Caki2 (cell line): ENCODE data around the gene KRT32. TPM values are rescaled to one million over a fixed set of nuclear protein-coding genes. Genes with fewer than 3 reads are reported as not detected.

Experiments
- DNase-seq: peaks from one replicate; pipeline ENCODE4 v3.0.0-alpha.2; 2015; ENCODE audit warnings: low read depth
- in situ Hi-C: cut with HindIII; loops from 2 replicates; pipeline ENCODE4 v1.10.0; 2016; ENCODE audit warnings: low sequenced_read_pairs, low pct_unique_long_range_greater_than_20kb, mixed read lengths
- total RNA-seq: library from RNA; depleted of rRNA; stranded (reverse); fragments of >200 nt; shearing (Covaris generic); gene quantifications from 2 replicates; pipeline ENCODE4 v1.2.3, GENCODE V29; 2014; ENCODE audit warnings: low replicate concordance

KRT32 gene
- total RNA-seq, 1 experiment from 2014 or later, result not detected

DNA sequence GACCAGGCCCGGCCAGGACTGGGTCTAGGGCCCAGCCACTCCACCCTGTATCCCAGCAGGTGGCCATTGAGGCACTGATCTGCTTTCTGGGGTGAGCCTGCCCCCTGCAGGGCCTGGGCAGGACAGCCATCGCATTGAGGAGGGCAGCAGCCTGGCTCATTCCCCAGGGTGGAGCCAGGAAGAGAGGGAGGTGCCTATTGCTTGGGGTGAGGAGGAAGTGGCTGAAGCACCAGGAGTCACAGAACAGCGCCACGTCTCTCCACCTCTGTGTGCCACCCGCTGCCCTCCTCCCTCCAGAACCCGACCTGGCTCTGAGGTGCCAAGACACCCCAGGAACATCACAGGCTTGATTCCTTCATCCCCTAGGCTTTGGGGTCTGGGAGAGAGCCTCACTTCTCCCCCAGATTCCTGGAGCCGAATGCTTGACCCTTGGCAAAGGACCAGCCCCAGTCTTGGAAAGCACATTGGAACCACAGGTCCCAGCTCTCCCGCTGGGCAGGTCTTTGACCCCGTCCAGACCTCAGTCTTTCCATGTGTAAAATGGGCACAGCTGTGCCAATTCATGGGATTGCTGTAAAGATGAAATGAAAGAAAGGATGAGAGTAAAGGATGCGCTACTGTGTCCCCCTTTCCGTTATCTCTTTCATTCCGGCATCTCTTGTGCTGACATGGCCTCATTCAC, 29.8 kb upstream of the KRT32 start:
- peak; percentile 89 for DNase-seq
- in situ Hi-C loops, result no loop called here

DNA sequence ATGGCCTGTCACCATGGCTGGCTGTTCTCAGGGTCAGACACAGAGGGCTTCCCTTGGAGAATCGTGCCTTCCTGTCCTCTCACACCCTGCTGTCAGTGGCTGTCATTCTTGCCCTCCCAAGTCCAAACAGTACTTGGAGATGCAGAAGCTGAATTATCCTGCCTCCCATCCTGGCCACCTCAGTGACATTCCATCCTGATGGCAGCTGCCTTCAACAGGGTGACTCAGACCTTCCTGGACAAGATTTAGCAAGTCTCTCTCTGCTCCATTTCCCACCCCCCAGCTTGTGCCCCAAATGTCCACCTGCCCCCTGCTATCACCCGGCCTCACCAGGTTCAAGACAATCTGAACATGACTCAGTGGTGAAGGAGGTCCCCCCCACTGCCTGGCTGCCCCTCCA, 27.3 kb upstream of the KRT32 start:
- in situ Hi-C loops, result no loop called here
- no peak for DNase-seq

DNA sequence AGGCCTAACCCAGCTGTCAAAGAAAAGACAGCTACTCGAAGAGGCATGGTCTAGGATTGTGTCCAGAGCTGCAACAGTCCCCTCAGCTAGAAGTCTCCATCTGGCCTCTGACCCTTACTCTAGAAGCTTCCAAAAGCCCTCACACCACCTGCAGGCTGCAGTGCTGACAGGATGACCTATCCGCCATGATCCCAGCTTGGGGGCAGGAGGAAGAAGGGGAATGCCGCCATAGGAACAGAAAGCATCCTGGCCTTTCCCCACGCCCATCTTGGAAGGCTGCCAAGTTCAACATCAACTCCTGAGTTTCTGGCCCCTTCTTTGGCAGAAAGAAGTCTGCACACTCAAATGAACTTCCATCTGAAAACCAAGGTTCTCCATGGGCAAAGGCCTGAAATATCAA, 25.6 kb upstream of the KRT32 start:
- in situ Hi-C loops, result no loop called here
- DNase-seq, result no peak

DNA sequence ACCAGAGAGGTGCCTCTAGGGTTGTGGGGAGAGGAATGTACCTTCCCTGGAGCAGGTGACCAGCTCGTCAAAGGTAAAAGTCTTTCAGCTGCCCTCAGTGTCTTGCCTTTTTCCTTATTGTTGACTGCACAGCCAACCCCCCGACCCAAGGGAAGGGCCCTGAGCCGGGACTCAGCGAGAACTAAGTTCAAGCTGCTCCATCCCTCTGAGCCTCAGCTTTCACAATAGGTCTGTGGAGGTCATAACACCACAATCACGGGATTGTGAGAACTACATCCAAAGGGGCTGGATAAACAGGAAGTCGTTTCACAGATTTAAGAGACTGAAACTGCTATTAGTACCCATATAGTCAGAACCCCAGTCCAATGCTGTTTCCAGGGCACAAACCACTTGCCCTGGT, 25.2 kb upstream of the KRT32 start:
- in situ Hi-C loops, result no loop called here
- no peak for DNase-seq

DNA sequence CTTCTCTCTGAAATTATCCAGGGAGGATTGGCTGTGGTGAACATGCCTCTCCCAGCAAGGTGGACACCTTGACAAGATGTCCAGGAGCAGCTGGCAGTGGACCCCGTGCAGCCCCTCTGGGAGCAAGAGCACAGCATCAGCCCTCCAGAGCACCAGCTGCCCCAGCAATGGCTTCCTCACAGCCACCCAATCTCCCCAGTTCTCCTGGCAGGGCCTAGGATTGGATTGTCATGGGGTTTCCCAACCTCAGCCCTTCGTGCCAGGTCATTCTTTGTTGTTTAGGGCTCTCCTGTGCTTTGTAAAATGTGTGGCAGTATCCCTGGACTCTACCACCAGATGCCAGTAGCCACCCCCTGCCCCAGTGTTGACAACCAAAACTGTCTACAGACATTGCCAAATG, 24.3 kb upstream of the KRT32 start:
- DNase-seq, result no peak
- in situ Hi-C loops, result no loop called here

DNA sequence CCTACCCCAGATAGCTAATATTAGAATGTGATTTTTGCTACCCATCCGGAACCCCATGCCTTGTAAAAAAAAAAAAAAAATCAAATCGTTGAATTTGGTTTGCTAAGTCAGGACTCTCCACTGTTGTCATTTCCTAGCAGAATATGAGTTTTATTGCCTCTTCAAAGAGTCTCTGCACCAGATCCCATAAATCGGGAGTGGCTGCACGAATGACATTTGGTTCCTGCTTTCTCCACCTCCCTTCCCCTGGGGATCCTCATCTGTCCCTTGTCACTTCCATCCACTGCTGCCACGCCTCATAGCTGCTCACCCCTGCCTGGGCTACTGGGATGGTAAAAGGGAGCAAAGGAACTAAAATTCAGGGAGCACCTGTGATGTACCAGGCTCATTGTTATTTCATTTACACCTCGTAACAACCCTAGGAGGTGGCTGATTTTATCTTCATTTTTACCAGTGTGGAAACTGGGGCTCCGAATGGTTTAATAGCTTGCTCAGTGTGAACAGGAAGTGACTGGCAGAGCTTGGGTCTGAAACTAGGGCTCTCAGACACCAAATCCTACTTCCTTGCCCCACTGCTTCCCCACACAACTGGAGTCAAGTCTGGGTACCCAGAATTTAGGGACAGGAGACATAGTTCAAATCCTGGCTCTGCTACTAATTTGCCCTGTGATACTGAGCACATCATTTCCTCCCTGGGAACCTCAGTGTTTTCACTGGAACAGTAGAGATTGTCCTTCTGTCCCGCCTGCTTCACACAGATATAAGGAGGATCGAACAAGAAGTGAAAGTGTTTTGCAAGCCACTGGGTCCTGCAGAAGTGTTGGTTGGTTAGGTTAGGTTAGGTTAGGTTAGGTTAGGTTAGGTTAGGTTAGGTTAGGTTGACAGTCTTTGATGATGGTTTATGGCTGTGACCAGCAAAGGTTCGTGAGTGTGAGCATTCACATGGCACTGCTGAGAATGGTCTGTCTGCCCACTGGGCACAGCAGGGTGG, 23.1 kb upstream of the KRT32 start:
- in situ Hi-C loops, result no loop called here
- DNase-seq, result no peak

DNA sequence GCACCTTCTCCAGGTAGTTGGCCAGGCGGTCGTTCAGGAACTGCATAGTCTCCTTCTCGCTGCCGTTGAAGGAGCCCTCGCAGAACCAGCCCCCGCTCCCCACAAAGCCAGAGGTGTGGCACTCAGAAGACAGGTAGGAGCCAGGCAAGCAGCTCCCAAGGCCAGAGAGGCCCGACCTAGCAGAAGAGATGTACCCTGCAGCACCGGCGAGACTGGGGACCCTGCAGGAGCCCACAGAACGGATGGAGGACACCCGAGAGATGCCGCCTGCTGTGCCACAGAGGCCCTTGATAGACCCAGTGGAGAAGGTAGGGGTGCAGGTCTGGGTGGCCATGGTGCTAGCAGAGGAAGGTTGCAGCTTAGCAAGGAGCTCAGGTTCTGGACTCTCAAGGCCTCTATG, 22.3 kb upstream of the KRT32 start, which contains the start of gene KRT36:
KRT36 (minus strand) TSS at position 380 of the 400 bp plus-strand sequence; CDS start at position 334, 46 bp downstream.
- in situ Hi-C loops, result no loop called here
- no peak for DNase-seq

DNA sequence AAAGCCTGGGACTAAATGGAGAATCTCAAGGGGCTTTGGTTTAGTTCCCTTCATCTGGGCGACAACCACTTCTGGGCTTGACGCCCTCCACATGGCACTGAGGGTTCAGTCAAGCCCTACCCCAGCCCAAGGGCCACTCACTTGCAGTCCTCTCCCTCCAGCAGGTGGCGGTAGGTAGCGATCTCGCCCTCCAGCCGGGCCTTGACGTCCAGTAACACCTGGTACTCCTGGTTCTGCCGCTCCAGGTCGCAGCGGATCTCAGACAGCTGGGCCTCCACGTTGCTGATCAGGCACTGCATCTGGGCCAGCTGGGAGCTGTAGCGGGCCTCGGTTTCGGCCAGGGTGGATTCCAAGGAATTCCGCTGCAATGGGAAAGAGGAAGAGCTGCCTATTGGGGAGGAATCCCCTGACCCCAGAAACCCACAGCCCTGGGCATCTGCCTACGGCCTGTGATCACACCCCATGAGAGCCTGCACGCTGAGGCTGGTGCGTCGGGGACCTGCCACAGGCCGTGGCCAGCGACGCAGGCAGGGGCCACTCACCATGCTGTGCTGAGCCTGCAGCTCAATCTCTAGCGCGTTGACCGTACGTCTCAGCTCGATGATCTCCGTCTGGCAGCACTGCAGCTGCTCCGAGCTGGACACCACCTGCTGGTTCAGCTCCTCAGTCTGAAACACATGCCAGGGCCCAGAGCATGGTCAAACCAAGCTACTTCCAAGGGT, 19.8 kb upstream of the KRT32 start:
- DNase-seq, result no peak
- in situ Hi-C loops, result no loop called here

DNA sequence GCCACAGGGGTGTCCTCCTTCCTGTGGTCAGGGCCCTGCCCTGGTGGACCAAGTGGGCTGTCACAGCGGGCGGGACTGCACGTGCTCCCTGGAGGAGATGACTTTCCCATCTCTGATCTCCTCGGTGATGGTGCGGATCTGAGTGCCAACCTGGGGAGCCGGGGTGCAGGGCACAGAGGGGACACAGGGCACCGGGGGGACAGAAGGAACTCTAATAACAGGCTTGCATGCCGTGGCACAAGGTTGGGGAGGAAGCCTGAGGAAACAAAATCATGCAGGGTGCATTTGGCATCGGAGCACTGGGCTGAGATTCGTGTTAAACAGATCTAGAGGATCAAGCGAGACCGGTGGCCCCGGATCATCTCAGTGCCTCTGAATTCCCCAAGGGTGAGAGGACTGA, 19.1 kb upstream of the KRT32 start:
- in situ Hi-C loops, result no loop called here
- DNase-seq, result no peak

DNA sequence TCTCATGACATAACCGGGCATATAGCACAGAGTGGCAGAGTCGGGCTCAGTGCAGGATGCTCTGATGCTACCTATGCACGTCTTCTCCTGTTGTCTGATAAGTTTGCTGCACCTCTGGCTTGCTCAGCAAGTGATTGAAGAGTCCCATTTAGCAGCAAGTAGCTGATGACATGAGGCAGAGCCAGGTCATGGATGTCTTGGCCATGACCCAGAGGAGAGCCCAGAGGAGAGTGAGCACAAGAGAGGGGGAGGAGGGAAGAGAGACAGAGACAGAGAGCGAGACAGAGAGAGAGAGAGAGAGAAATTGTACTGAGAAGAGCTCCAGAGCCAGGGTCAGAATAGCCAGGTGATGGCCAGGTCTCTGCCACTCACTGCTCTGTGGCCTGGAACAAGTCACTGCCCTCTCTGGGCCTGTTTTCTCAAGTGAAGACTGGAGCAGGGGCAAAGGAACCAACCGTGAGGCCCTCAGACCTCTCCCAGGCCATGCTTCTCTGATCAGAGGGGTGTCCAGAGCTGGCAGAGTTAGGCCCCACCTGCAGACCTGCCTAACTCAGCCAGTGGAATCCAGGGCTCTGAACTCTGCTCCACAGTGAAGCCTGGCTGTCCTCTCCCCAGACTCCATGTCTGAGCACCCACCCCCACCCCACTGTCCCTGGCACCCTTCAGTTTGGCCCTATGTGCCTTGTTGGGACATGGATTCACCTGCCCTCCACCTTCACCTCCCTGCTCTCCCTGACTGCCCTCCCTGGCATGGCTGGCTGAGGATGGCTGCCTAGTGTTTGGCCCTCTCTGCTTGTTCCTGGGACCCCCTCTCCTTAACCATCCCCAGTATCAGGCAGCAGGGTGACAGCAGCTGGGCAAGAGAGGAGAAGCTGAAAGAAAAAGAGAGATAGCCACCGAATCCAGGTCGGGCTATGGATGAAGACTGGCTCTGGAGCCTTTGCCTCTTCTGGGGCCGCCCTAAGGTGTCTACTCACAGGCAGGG, 18.0 kb upstream of the KRT32 start:
- no peak for DNase-seq
- in situ Hi-C loops, result no loop called here

DNA sequence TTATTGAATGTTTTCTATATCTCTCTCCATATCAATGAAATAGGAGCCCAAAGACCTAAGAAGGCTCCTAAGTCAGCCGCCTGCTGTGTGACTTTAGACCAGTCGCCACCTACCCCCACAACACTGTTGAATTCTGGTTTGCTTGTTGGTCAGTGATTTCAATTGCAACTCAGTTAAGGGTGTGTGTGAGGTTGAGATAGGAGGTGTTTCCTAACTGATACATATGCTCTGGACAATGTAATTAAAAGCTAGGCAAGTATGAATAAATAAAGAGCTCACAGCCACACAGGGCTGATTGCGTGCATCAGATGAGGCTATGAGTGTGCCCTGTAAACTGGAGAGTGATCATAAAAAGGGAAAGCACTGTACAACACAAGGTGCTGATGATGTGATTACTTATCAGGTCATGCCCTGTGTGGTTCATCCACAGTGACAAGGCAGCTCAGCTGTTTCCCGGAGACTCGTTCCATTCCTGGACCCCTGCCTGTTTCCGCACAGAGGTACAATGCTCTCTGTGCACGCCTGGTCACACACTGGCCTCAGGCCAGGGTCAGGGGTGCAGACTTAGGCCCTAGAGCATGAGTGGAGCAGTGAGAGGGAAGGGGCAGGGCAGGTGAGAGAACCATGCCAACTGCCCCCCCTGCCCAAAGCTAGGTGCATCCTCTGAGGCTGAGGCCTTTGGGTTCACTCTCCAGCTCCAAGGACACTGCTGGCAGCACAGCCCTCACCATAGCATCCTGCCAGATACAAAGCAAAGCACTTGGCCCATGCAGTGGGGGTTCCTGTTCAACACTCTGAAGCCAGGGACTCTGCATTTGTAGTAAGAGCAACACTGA, 17.0 kb upstream of the KRT32 start:
- no peak for DNase-seq

DNA sequence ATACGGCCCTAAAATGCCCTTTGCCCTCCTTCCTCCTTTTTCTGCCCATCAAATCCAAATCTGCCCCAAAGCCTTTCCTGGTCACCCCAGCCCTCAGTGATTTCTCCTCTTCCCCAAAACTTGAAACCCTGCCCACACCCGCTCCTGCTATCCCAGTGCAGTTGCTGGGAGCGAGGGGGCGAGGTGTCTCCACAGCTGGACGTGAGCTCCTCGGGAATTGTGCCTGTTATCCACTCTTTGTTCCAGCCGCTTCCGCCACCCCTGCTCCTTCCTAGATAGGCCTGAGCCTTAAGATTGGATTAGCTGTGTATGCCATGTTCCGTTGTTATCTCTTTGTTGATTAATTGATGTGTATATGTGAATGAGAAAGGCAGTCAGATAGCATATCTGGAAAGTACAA, 16.3 kb upstream of the KRT32 start:
- in situ Hi-C loops, result no loop called here
- DNase-seq, result no peak

More for the DNA sequence above, 17.0 kb upstream of the KRT32 start:
- in situ Hi-C loops, result no loop called here

DNA sequence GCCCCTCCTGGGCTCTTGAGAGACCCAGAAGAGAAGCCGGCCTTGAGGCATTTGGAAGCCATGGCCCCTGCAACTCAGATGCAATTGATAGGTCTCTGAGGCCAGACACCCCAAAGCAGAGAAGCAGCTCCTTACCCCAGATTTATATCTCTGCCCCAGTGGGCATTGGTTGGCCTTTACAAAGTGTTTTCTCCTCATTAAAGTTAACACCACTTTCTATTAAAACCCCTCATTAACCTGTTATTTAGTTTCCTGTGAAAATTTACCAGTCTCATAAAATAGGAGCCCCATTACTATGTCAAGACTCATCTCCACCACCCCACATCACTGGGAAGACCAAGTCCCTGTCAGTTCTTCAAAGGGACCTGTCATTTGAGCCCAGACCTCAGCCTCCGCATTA, 13.8 kb upstream of the KRT32 start, which contains the start of gene KRT35:
KRT35 (minus strand) TSS at position 116 of the 400 bp plus-strand sequence; CDS start at position 62, 54 bp downstream.
- in situ Hi-C loops, result no loop called here
- no peak for DNase-seq

DNA sequence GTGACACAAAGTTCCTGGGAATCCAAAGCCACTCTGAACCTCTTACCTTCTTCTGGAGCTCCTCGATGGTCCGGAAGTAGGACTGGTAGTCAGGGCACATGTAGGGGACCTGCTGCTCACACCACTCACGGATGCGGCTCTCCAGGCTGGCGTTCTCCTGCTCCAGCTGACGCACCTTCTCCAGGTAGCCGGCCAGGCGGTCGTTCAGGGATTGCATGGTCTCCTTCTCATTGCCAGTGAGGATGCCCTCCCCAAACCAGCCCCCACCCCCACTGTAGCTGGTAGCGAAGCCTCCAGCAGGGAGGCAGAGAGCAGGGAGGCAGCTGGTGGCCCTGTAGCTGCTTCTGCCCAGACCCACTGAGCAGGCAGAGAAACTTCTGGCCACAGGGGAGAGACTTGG, 13.4 kb upstream of the KRT32 start:
- DNase-seq, result no peak
- in situ Hi-C loops, result no loop called here

DNA sequence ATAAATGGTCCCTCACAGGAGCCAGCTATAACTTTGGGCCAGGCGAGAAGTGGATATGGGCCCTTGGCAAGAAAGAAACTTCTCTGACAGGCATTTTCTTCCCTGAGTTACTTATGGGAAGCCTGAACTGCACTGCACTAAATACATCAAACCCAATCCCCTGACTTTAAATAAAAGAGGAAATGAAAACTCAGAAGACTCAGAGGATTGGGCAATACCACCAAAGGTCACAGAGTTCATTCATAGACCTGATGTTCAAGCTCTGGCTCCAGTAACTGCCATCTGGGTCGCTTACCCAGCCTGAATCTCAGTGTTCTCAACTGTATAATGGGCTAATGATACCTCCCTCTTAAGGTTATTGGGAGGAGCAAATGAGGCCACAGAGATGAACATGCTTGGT, 12.9 kb upstream of the KRT32 start:
- in situ Hi-C loops, result no loop called here

DNA sequence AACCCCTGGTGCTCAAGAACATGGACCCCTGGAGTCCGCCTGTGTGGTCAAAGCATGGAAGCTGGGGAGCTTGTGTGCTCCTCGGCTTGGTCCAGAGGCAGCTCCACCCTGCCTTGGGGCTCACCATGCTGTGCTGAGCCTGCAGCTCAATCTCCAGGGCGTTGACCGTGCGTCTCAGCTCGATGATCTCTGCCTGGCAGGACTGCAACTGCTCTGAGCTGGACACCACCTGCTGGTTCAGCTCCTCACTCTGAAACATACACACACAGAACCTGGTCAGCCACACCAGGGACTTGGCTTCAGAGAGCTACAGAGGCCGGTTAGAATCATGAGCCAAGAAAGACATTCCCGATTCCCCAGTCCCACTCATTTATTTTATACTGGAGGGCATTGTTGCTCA, 11.1 kb upstream of the KRT32 start:
- no peak for DNase-seq
- in situ Hi-C loops, result no loop called here

More for the DNA sequence above, 12.9 kb upstream of the KRT32 start:
- DNase-seq, result no peak
